Peyer's patch (tissue), 4 donors: ENCODE data around the gene HNRNPH1. TPM values are rescaled to one million over a fixed set of nuclear protein-coding genes. Genes with fewer than 3 reads are reported as not detected.

Experiments used
- DNase-seq, 3 donors: peaks; one replicate each; pipeline ENCODE4 v3.0.0-alpha.2; 2017 to 2019
- H3K27ac ChIP-seq, 4 donors: fragments of 200-600 bp; sonication (generic); one replicate each; pipeline ENCODE4 v1.5.1; 2016 to 2019
- H3K27me3 ChIP-seq, 2 donors: fragments of 200-600 bp; sonication (generic); one replicate each; pipeline ENCODE4 v1.5.1; 2019
- H3K36me3 ChIP-seq, 3 donors: fragments of 200-600 bp; sonication (generic); one replicate each; pipeline ENCODE4 v1.5.1; 2016 to 2019
- H3K4me1 ChIP-seq, 4 donors: fragments of 200-600 bp; sonication (generic); one replicate each; pipeline ENCODE4 v1.5.1; 2016 to 2019
- H3K4me3 ChIP-seq, 4 donors: fragments of 200-600 bp; sonication (generic); 1 replicate in 3 of 4; 2 replicates in 1 of 4; pipeline ENCODE4 v1.5.1; 2016 to 2019; ENCODE audit warnings: mild to moderate bottlenecking in 1 of 4
- H3K9me3 ChIP-seq, 4 donors: fragments of 200-600 bp; sonication (generic); one replicate each; pipeline ENCODE4 v1.5.1; 2016 to 2019; ENCODE audit warnings: mild to moderate bottlenecking in 1 of 4
- POLR2A ChIP-seq, 2 donors: fragments of 450-650 bp; IDR thresholded peaks; one replicate each; pipeline ENCODE4 v1.5.1; 2017; ENCODE audit warnings: antibody characterized with exemption in 2 of 2, mild to moderate bottlenecking in 2 of 2, moderate library complexity in 2 of 2
- total RNA-seq, 4 donors: library from RNA; depleted of rRNA; stranded (reverse); fragments of >200 nt; gene quantifications; one replicate each; pipeline ENCODE4 v1.1.0, GENCODE V29; 2016
- TF ChIP-seq, protein P1 (sequence below), 6 experiments: fragments of 450-650 bp in 4 of 6; fragments of 200-600 bp in 2 of 6; sonication (generic) in 1 of 6; IDR thresholded peaks; one replicate each; pipeline ENCODE4 v1.5.1; 2017 to 2019; ENCODE audit warnings: antibody characterized with exemption in 6 of 6, mild to moderate bottlenecking in 3 of 6, moderate library complexity in 1 of 6

The HNRNPH1 gene
- total RNA-seq, 4 donors from 2014 or later, result 566 to 2,149 (median 666) TPM

DNA sequence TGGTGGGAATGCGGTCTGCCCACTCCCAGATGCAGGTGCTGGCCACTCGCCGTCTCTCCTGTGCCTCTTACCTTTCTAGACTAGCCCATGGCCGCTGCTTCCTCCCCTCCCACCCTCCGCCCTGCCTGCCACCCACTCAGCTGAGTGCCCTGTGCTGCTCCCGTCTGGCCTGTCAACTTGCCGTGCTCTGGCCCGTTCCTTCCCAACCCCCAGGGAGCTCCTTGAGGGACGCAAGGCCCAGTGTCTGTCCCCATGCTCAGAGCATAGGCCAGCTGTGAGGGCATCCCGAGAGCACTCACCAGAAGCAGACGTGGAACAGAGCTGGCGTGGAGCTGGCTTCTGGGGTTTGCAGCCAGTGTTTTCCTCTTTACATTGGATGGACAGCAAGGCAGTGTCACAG, 20.2 kb downstream of the HNRNPH1 start:
- Histone ChIP-seq H3K9me3 (no peaks in the 10 kb centered on the region), H3K36me3 (peaks cover 0 to 86% (median 0%) of the 10 kb centered on the region in 3 donors), H3K4me3 (no peak overlapping the region), H3K27ac (no peak overlapping the region), H3K27me3 (no peaks in the 10 kb centered on the region), H3K4me1 (no peaks in the 10 kb centered on the region)
- no peak for DNase-seq
- TF ChIP-seq, protein P1, sequence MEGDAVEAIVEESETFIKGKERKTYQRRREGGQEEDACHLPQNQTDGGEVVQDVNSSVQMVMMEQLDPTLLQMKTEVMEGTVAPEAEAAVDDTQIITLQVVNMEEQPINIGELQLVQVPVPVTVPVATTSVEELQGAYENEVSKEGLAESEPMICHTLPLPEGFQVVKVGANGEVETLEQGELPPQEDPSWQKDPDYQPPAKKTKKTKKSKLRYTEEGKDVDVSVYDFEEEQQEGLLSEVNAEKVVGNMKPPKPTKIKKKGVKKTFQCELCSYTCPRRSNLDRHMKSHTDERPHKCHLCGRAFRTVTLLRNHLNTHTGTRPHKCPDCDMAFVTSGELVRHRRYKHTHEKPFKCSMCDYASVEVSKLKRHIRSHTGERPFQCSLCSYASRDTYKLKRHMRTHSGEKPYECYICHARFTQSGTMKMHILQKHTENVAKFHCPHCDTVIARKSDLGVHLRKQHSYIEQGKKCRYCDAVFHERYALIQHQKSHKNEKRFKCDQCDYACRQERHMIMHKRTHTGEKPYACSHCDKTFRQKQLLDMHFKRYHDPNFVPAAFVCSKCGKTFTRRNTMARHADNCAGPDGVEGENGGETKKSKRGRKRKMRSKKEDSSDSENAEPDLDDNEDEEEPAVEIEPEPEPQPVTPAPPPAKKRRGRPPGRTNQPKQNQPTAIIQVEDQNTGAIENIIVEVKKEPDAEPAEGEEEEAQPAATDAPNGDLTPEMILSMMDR (IDR thresholded peaks at IDR 0.05), result no peak
- no peak for TF ChIP-seq POLR2A (IDR thresholded peaks at IDR 0.05)

- Histone ChIP-seq H3K4me1 (no peaks in the 10 kb centered on the region), H3K9me3 (no peaks in the 10 kb centered on the region), H3K27ac (no peak overlapping the region), H3K27me3 (no peaks in the 10 kb centered on the region), H3K4me3 (no peak overlapping the region), H3K36me3 (peaks cover 0 to 86% (median 0%) of the 10 kb centered on the region in 3 donors)
- peak in 1 of 3 donors; percentile 3 for DNase-seq
- TF ChIP-seq, protein P1 (IDR thresholded peaks at IDR 0.05), result no peak
- TF ChIP-seq POLR2A (IDR thresholded peaks at IDR 0.05), result no peak
These were observed 21.4 kb downstream of the HNRNPH1 start for GRCh38 chr5:179601871-179602625.

DNA sequence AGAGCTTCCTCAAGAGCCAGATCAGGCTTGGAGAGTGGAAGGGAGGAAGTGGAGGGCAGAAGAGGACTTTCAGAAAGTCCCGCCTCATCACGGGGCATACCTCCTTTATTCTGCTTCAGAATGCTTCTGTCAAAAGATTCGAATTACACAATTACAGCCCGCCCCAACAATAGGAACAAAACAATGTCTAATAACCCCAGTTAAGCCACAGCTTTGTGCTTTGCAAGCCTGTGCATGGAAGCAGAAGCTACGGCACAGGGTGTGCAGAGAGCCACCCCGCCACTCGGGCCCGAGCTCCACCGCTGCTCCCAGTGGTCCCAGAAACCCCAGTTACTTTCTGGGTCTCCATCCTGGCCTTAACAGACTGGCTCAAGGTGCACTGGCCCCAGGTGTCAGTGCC, 23.5 kb downstream of the HNRNPH1 start:
- Histone ChIP-seq H3K4me1 (no peaks in the 10 kb centered on the region), H3K36me3 (peaks cover 0 to 92% (median 0%) of the 10 kb centered on the region in 3 donors), H3K27me3 (no peaks in the 10 kb centered on the region), H3K4me3 (no peak overlapping the region), H3K27ac (no peak overlapping the region), H3K9me3 (no peaks in the 10 kb centered on the region)
- peak in 1 of 3 donors; percentile 39 for DNase-seq
- TF ChIP-seq POLR2A (IDR thresholded peaks at IDR 0.05), result no peak
- TF ChIP-seq, protein P1 (IDR thresholded peaks at IDR 0.05), result no peak

- H3K27me3 ChIP-seq, result no peaks in the 10 kb centered on the region
- DNase-seq, result no peak
- TF ChIP-seq, protein P1 (IDR thresholded peaks at IDR 0.05), result no peak
- TF ChIP-seq POLR2A (IDR thresholded peaks at IDR 0.05), result no peak
- no peaks in the 10 kb centered on the region for H3K9me3 ChIP-seq
- no peak overlapping the region for H3K4me3 ChIP-seq
- H3K4me1 ChIP-seq, result no peaks in the 10 kb centered on the region
- H3K36me3 ChIP-seq, result peaks cover 0 to 93% (median 0%) of the 10 kb centered on the region in 3 donors
- H3K27ac ChIP-seq, result no peak overlapping the region
These were observed 23.9 kb downstream of the HNRNPH1 start for GRCh38 chr5:179599566-179599965.

GRCh38 chr5:179599100-179599499, 24.4 kb downstream of the HNRNPH1 start:
- H3K36me3 ChIP-seq, result peaks cover 0 to 90% (median 0%) of the 10 kb centered on the region in 3 donors
- H3K27me3 ChIP-seq, result no peaks in the 10 kb centered on the region
- peak in 1 of 3 donors; percentile 38 for DNase-seq
- H3K27ac ChIP-seq, result no peak overlapping the region
- TF ChIP-seq, protein P1 (IDR thresholded peaks at IDR 0.05), result no peak
- no peak for TF ChIP-seq POLR2A (IDR thresholded peaks at IDR 0.05)
- H3K4me3 ChIP-seq, result no peak overlapping the region
- H3K9me3 ChIP-seq, result no peaks in the 10 kb centered on the region
- H3K4me1 ChIP-seq, result no peaks in the 10 kb centered on the region
